SH-SY5Y (cell line): Measurements from ENCODE around the gene RHOD.

Experiments used
- GATA2 ChIP-seq: IDR thresholded peaks from 2 replicates; pipeline ENCODE4 v1.6.1; 2011; ENCODE audit warnings: mild to moderate bottlenecking, low read depth, low read length
- GATA3 ChIP-seq: IDR thresholded peaks from 2 replicates; pipeline ENCODE4 v1.6.1; 2011; ENCODE audit warnings: low read depth, mild to moderate bottlenecking, low read length, moderate library complexity

DNA sequence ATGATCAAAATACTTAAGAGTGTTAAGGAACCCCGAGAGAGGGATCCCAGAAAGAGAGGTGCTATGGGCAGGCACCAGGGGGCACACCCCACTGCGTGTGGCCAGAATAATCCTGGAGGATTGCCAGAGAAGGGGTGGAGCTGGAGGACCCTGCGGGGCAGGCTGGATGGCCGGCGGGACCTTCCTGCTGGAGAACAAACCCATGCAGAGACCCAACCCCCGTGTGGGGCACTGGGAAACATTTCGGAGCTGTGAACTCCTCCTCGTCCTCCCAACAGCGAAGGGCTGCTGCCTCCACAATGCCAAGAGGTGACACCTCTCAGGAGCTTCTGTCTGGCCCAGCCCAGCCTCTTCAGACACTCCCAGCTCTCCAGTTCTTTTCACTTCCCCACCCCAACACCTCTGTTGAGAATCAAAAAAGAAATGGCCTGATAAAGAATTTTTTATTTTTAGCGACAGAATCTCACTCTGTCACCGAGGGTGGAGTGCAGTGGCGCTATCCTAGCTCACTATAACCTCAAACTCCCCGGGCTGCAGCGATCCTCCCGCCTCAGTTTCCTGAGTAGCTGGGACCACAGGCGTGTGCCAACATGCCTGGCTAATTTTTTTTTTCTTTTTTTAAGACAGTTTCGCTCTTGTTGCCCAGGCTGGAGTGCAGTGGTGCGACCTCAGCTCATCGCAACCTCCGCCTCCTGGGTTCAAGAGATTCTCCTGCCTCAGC, 25.6 kb downstream of the RHOD start:
- no peak for TF ChIP-seq GATA2
- no peak for TF ChIP-seq GATA3
